Anterior cingulate cortex (tissue), 58 donors: ENCODE results near the gene TRIAP1.
A peak's percentile ranks its signal among the peaks of the same experiment; 100 is the strongest.

Source experiments
- DNase-seq, 58 donors: peaks; one replicate each; lab custom pipeline; 2025; lab: John Stamatoyannopoulos, UW

TRIAP1 gene

DNA sequence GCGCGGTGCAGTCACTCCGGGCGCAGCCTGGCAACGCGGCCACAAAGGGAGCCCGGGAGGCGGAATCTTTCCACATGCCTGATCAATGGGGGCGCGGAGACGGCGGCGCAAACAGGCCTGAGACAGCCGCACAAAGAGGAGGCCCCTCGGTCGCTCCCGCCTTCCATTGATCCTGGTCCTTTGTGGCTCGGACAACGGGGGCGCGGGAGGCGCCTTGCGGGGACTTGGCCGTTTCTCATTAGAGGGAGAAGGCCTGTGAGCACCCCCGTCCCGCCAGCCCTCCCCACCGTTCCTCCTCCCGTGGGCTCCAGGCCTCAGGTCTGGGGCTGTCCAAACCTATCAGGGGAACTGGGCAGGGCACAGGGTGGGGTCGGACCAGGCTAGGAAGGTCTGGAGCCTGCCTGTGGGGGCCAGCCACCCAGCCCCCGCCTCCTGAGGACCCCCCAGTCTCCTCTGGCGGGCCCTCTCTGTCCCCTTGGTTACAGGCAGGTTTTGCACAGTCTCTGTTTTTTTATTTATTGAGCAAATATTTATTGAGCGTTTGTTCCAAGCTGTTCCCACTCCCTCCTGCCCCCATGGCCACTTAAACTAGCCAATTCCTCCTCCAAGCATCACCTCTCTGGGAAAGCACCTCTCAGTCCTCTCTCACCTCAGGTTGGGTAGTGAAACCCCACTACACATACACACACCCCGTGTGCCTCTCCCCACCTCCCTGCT is 48.2 kb downstream of the TRIAP1 start:
- peak in 47 of 58 donors; percentile 4 to 64 (median 22) for DNase-seq

DNA sequence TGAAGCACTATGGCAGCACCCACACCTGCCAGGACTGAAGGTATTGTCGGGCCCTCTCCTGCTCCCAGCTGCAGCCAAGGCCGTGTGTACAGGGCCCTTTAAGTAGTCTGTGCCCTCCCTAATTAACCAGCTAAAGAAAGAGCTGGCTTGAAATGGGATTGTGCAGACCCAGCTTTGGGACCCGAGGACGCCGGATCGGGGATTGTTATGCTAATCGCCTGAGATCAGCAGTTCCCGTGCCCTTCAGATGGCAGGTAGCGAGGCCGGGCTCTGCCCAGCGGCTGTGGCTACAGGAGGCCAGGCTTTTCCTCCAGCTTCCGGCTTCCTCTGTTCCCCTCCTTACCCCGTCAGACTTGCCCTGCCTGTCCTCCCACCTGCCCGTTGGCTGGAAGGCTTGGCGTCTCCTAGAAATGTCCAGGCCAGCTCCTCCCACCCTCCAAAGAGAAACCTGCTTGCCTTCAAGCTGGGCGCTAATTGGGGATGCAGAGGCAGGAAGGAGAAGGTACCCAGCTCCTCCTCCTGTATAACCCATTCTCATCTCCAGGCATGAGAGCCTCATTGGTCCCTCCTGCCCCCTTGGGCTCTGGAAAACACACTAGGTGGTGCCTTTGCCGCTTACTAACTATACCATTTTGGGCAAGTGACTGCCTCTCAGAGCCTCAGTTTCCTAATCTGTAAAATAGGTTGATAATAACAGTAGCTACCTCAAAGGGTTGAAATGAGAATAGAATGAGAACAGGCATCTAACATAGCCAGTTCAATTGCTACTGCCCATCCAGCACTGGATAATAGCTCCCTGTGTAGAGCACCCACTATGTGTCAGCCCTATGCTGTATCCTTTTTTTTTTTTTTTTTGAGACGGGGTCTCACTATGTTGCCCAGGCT is 51.5 kb downstream of the TRIAP1 start:
- DNase-seq, result peak in 3 of 58 donors; percentile 5 to 11 (median 9)
